GM12875 (cell line): ENCODE data around the gene TSHZ1.

Experiments
- H3K4me3 ChIP-seq: one replicate; pipeline ENCODE4 v1.5.1; 2011; ENCODE audit warnings: low read depth, low read length, control low read depth
- TF ChIP-seq, protein P1 (sequence below): IDR thresholded peaks from 2 replicates; pipeline ENCODE4 v1.5.1; 2011; ENCODE audit warnings: low read depth, mild to moderate bottlenecking, control low read depth, inconsistent platforms, low read length, moderate library complexity, borderline replicate concordance; ENCODE audit not compliant: insufficient read depth

Gene TSHZ1

DNA sequence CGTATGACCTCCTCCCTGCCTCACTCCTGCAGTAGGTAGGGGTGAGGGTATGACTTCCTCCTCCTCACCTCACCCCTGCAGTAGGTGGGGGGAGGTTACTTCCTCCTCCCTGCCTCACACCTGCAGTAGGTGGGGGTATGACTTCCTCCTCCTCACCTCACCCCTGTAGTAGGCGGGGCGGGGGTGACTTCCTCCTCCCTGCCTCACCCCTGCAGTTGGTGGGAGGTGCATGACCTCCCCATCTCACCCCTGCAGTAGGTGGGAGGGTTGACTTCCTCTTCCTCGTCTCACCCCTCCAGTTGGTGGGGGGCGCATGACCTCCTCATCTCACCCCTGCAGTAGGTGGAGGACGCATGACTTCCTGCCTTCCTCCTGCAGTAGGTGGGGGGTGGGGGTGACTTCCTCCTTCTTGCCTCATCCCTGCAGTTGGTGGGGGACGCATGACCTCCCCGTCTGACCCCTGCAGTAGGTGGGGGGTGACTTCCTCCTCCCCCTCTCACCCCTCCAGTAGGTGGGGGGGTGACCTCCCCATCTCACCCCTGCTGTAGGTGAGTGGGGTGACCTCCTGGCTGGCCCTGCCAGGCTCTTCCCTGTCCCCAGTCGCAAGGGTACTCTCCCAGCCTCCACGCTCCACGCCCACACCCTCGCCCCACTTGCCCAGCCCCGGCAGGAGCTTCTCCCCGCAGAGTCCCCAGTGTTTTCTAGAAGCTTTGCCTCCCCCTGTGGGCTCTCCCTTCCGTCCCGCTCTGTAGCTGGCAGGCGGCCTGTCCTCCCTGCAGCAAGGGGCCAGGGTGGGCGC lies 39.3 kb downstream of the TSHZ1 start:
- TF ChIP-seq, protein P1, sequence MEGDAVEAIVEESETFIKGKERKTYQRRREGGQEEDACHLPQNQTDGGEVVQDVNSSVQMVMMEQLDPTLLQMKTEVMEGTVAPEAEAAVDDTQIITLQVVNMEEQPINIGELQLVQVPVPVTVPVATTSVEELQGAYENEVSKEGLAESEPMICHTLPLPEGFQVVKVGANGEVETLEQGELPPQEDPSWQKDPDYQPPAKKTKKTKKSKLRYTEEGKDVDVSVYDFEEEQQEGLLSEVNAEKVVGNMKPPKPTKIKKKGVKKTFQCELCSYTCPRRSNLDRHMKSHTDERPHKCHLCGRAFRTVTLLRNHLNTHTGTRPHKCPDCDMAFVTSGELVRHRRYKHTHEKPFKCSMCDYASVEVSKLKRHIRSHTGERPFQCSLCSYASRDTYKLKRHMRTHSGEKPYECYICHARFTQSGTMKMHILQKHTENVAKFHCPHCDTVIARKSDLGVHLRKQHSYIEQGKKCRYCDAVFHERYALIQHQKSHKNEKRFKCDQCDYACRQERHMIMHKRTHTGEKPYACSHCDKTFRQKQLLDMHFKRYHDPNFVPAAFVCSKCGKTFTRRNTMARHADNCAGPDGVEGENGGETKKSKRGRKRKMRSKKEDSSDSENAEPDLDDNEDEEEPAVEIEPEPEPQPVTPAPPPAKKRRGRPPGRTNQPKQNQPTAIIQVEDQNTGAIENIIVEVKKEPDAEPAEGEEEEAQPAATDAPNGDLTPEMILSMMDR, result no peak
- no peak overlapping the region for H3K4me3 ChIP-seq

DNA sequence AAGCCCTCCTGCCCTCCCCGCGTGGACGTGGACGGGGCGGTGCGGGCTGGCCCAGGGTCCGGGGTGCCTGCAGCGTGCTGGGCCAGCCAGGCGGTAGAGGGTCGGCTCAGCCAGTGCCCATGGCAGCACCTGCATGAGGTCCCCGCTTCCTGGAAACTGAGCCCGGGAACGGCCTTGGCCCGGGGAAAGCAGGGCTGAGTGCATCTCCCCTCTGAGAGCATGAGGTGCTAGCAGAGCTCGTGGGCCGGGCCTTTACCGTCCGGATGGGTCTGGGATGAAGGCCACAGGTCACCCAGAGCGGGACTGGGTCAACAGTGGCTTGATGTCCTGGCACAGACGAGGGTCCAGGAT lies 39.8 kb downstream of the TSHZ1 start:
- no peak overlapping the region for H3K4me3 ChIP-seq
- TF ChIP-seq, protein P1, result no peak

DNA sequence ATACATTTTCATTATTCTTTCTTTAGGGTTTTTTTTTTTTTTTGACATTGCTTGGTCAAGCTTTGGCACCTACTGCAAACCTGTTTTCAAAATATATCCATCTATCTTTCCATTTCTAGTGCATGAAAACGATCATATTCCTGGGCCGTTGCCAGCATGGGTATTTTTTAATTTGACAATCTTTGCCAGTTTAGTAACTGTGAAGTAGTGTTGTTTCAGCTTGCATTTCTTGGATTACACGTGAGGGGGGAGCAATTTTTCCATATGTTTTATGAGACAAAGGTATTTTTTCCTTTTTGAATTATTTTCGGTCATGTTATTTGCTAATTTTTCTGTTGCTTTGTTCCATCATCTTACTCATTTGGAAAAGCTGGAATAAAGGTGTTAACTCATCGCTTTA lies 40.9 kb downstream of the TSHZ1 start:
- no peak overlapping the region for H3K4me3 ChIP-seq
- TF ChIP-seq, protein P1, result no peak

DNA sequence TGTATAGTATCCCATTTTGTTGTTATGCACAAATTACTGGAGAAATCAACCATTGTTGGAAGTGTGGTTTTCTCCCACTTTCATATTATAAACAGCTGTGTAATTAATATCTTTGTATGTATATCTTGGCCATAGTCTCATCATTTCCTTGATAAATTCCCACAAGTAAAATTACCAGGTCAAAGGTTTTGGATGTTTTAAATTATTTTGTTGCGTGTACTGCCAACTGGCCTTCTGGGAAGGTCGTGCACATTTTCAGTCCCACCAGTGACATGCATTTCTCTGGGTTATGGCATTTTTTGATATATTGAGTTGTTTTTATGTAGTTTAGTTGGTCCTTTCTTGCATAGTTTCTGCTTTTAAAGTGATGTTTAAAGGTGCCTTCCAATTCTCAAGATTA lies 41.5 kb downstream of the TSHZ1 start:
- H3K4me3 ChIP-seq, result no peak overlapping the region
- TF ChIP-seq, protein P1, result no peak

DNA sequence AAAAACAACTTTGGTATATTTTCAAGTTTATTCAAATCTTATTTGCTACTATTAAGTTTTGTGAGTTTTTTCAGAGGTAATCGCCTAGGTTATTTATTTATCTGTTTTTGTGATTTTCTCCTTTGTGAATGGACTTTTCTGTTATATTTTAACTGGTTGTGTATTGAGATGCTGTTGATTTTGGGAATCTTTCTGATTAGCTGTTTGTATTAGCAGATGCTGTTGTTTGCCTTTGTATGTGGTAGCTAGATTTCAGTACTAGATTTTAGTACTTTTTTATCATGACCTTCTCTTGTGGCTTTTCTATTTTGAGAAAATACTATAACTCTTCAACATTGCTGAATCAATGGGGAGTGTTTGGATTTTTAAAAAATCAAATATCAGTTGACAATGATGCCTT lies 42.4 kb downstream of the TSHZ1 start:
- H3K4me3 ChIP-seq, result no peak overlapping the region
- TF ChIP-seq, protein P1, result no peak

DNA sequence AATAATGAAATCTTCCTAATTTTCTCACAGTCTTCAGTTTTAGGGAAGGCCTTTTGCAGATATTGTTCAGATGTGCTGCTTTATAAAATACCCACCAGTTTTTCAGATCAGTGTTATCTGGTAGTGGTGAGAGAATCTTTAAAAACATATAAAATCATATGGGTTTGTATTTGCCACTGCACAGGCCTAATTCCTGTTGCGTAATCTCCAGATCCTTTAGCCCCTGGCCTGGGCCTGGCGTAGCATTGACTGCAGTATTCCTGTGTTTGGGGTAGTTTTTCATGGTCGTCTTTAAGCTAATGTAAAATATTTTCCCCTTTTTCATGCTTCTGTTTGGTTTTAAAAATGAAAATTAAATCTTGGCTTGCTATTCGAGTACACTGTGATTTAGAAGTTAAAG lies 43.2 kb downstream of the TSHZ1 start:
- TF ChIP-seq, protein P1, result no peak
- no peak overlapping the region for H3K4me3 ChIP-seq

DNA sequence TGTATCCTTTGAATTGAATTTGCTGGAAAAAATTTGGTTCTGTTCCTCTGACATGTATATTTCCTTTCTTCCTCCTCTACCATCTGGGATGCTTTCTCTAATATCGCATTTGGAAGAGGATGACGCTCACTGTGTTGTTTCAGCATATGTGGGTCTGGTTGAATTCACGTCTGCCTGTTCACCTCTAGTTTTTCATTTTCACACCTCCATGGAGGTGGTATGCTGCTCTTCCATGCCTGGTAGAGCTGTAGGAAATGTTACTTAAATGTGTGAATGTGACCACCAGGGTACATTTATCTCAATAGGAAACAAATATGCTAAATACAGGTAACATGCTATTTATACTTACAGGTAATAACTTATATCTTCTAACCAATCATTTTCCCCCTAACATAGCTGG lies 44.5 kb downstream of the TSHZ1 start:
- TF ChIP-seq, protein P1, result no peak
- H3K4me3 ChIP-seq, result no peak overlapping the region
